Brain microvascular endothelial cell (primary cell): ENCODE data around the gene CLTC.

Experiments
- DNase-seq: peaks from one replicate; pipeline ENCODE4 v3.0.0-alpha.2; 2020
- H3K27ac ChIP-seq: fragments of 250-450 bp; sonication (Bioruptor Pico); 2 replicates; pipeline ENCODE4 v1.5.1; 2020; ENCODE audit warnings: mild to moderate bottlenecking, moderate library complexity
- H3K27me3 ChIP-seq: fragments of 250-450 bp; sonication (Bioruptor Pico); replicated peaks from 2 replicates; pipeline ENCODE4 v1.5.1; 2020; ENCODE audit warnings: mild to moderate bottlenecking
- H3K36me3 ChIP-seq: fragments of 250-450 bp; sonication (Bioruptor Pico); replicated peaks from 2 replicates; pipeline ENCODE4 v1.5.1; 2020; ENCODE audit warnings: mild to moderate bottlenecking
- H3K4me3 ChIP-seq: 2 replicates; pipeline ENCODE4 v1.5.1; 2011; ENCODE audit warnings: low read depth, mild to moderate bottlenecking, control low read depth, low read length, moderate library complexity
- in situ Hi-C: cut with HindIII; loops from 2 replicates; pipeline ENCODE4 v1.10.0; 2017; ENCODE audit warnings: low sequenced_read_pairs, low pct_ligation_motif_present
- TF ChIP-seq, protein P1 (sequence below): IDR thresholded peaks from 2 replicates; pipeline ENCODE4 v1.5.1; 2011; ENCODE audit warnings: low read depth, mild to moderate bottlenecking, moderate library complexity, low read length, control low read depth, inconsistent platforms; ENCODE audit errors: missing control alignments

CLTC gene

DNA sequence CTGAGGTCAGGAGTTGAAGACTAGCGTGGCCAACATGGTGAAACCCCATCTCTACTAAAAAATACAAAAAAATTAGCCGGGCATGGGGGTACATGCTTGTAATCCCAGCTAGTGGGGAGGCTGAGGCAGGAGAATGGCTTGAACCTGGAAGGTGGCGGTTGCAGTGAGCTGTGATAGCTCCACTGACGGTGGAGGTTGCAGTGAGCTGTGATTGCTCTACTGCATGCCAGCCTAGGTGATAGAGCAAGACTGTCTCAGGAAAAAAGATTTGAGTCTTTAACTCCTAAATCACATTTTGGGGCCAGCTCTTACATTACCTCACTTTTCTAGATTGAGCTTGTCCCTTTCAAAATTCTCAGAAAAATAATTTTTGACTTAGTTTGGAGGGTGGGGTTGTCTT, 102.9 kb downstream of the CLTC start:
- Histone ChIP-seq H3K27ac (no peak overlapping the region), H3K36me3 (peaks cover under 1% of the 10 kb centered on the region), H3K4me3 (no peak overlapping the region), H3K27me3 (no peaks in the 10 kb centered on the region)
- no peak for DNase-seq
- TF ChIP-seq, protein P1, sequence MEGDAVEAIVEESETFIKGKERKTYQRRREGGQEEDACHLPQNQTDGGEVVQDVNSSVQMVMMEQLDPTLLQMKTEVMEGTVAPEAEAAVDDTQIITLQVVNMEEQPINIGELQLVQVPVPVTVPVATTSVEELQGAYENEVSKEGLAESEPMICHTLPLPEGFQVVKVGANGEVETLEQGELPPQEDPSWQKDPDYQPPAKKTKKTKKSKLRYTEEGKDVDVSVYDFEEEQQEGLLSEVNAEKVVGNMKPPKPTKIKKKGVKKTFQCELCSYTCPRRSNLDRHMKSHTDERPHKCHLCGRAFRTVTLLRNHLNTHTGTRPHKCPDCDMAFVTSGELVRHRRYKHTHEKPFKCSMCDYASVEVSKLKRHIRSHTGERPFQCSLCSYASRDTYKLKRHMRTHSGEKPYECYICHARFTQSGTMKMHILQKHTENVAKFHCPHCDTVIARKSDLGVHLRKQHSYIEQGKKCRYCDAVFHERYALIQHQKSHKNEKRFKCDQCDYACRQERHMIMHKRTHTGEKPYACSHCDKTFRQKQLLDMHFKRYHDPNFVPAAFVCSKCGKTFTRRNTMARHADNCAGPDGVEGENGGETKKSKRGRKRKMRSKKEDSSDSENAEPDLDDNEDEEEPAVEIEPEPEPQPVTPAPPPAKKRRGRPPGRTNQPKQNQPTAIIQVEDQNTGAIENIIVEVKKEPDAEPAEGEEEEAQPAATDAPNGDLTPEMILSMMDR, result no peak
- in situ Hi-C loops, result no loop called here

DNA sequence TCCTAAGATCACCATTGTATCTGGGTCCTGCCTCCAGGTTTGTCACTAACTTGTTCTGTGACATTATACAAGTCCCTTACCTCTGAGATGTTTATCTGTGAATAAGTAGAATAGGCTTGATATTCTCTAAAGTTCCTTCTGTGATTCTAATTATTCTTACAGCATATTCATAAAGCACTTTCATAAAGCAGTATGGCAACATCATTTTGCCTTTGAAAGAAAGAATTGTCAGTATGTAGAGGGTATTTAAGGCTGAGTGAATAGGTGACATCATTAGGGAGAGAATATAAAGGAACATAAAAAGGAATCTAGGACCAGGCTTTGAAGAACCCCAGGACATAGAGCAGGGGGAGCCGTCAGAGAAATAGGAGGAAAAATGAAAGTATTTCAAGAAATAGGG, 103.3 kb downstream of the CLTC start:
- Histone ChIP-seq H3K36me3 (no peaks in the 10 kb centered on the region), H3K27me3 (no peaks in the 10 kb centered on the region), H3K27ac (no peak overlapping the region), H3K4me3 (no peak overlapping the region)
- TF ChIP-seq, protein P1, result no peak
- in situ Hi-C loops, result no loop called here
- DNase-seq, result no peak

DNA sequence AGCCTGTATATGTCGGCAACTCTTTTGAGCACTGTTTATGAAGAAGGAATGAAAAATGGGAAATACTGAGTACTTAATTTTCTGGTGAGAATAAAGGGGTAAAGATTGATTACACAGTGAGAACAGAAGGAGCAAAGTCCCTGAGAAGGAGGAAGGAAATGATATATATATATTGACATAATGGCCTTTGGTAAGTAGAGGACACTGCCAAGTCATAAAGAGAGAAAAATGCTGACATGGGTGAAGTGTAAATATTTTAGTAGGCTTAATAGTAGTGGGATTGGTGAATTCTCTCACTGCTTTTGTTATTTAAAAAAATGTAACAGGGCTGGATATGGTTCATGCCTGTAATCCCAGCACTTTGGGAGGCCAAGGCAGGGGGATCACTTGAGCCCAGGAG, 103.9 kb downstream of the CLTC start:
- TF ChIP-seq, protein P1, result no peak
- DNase-seq, result no peak
- Histone ChIP-seq H3K27ac (no peak overlapping the region), H3K4me3 (no peak overlapping the region), H3K27me3 (no peaks in the 10 kb centered on the region), H3K36me3 (no peaks in the 10 kb centered on the region)
- in situ Hi-C loops, result no loop called here

DNA sequence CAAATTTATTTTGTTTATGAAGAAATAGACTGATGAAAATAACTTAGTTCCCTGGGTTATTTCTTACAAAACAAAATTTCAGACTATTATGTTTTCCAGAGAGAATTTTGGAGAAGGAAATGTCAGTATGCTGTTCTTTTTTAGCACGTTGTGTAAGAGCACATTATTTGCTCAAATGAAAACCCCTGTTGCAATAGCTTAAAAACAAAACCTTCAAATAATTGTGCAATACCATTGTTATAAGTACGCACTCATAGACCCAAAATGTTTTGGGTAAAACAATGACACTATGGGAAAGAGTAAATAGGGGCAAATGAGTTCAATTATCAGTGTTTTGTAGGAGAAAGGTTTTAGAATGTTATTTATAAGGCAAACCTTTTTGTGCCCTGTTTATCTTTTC, 106.0 kb downstream of the CLTC start:
- no peak overlapping the region for H3K4me3 ChIP-seq
- in situ Hi-C loops, result no loop called here
- no peaks in the 10 kb centered on the region for H3K27me3 ChIP-seq
- DNase-seq, result no peak
- H3K36me3 ChIP-seq, result no peaks in the 10 kb centered on the region
- H3K27ac ChIP-seq, result no peak overlapping the region
- TF ChIP-seq, protein P1, result no peak

DNA sequence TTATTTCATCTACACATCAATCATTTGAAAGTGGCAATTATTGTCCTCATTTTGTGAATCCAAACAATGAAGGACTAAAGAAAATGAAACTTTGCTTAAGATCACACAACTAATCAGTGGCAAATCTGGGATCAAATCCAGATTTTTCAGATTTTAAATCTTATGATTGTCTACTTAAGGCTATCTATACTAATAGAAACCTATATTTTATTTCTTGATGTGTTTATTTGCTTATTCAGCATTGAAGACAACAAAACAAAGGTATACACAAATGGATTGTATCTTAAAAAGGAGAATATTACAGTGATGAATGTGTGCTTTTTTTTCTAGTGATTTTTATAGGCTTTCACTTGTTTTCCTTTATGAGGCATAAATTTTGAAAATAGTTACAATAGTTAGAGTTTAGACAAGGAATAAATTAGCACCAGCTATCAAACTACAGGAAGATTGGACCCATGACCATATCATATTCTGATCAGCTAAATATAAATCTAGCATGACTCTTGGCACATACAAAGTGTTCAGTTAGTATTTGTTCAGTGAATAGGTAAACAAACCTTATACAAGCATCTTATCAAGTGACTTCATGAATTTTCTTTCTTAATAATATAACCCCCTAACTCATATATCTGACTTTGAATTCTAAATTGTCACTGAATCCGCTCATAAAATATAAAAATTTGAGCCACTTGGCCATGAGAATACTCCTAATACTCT, 108.3 kb downstream of the CLTC start:
- Histone ChIP-seq H3K27me3 (no peaks in the 10 kb centered on the region), H3K4me3 (no peak overlapping the region), H3K27ac (no peak overlapping the region), H3K36me3 (peaks cover 4% of the 10 kb centered on the region)
- TF ChIP-seq, protein P1, result no peak
- DNase-seq, result no peak
- in situ Hi-C loops, result no loop called here

DNA sequence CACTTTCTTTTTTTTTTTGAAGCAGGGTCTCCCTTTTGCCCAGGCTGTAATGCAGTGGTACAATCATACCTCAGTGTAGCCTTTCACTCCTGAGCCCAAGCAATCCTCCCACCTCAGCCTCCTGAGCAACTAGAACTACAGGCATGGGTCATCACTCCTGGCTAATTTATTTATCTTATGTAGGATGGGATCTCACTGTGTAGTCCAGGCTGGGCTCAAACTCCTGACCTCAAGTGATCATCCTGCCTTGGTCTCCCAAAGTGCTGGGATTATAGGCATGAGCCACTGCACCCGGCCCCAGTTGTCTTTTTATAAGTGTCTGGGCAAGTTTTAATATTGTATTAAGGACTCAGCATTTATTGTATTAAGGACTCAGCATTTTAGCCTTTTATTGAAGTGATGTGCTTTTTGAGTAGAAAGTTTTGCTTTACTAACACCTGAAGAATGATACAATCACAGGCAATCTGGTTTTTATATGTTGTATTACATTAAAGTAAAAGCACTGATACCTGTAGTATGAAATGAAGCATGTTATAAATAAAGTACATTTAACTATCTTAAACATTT, 110.7 kb downstream of the CLTC start:
- Histone ChIP-seq H3K27me3 (no peaks in the 10 kb centered on the region), H3K36me3 (peaks cover 13% of the 10 kb centered on the region), H3K27ac (no peak overlapping the region), H3K4me3 (no peak overlapping the region)
- in situ Hi-C loops, result no loop called here
- no peak for DNase-seq
- TF ChIP-seq, protein P1, result no peak
